ENCODE measurements around the gene STAP1.

- TF ChIP-seq CEBPB (IDR thresholded peaks at IDR 0.05; ENCODE audit: low read depth, low read length) (no peak), JUN (IDR thresholded peaks at IDR 0.05; ENCODE audit: low read depth, low read length) (no peak), USF2 (IDR thresholded peaks at IDR 0.05; ENCODE audit: low read length) (no peak), SIX5 (IDR thresholded peaks at IDR 0.05; ENCODE audit: low read depth, low read length) (no peak), POLR2A (IDR thresholded peaks at IDR 0.05; ENCODE audit: control extremely low read depth in 1 of 2, low read depth in 2 of 2, low read length in 2 of 2) (no peak), CTCF (IDR thresholded peaks at IDR 0.05; ENCODE audit: control extremely low read depth in 1 of 3, insufficient read depth in 1 of 3, low read depth in 1 of 3, low read length in 3 of 3) (no peak), POLR2AphosphoS5 (IDR thresholded peaks at IDR 0.05; ENCODE audit: low read depth, low read length) (no peak), TBP (IDR thresholded peaks at IDR 0.05; ENCODE audit: low read depth, low read length) (no peak), ATF3 (IDR thresholded peaks at IDR 0.05; ENCODE audit: insufficient read depth, low read depth, low read length) (no peak), TAF7 (optimal IDR thresholded peaks at IDR 0.05; ENCODE audit: borderline replicate concordance, low read depth, low read length) (no peak), BRCA1 (IDR thresholded peaks at IDR 0.05; ENCODE audit: low read depth, low read length) (no peak)
Observed at GRCh38 chr4:67533112-67533511, 25.4 kb upstream of the STAP1 start.

Measured in H1 (cell line).